GM19328 (cell line): ENCODE results near the gene AP4M1.
A peak's percentile ranks its signal among the peaks of the same experiment; 100 is the strongest.

Experiments
- ATAC-seq: cut with Tn5 transposase; IDR thresholded peaks from one replicate; pipeline ENCODE4 v1.9.1; 2021; ENCODE audit warnings: mild to moderate bottlenecking, moderate library complexity; ENCODE audit not compliant: unreplicated experiment

Gene AP4M1

GRCh38 chr7:100101016-100101862, at the start of gene AP4M1, which contains the start of gene MCM7:
Gene AP4M1 (plus strand): TSS chr7:100101643. CDS start chr7:100101715, 72 bp downstream.
Gene MCM7 (minus strand): TSS chr7:100101397. CDS start chr7:100101294, 103 bp downstream.
- peak; percentile 80 for ATAC-seq

GRCh38 chr7:100053215-100053614, 48.2 kb upstream of the AP4M1 start:
- no peak for ATAC-seq

DNA sequence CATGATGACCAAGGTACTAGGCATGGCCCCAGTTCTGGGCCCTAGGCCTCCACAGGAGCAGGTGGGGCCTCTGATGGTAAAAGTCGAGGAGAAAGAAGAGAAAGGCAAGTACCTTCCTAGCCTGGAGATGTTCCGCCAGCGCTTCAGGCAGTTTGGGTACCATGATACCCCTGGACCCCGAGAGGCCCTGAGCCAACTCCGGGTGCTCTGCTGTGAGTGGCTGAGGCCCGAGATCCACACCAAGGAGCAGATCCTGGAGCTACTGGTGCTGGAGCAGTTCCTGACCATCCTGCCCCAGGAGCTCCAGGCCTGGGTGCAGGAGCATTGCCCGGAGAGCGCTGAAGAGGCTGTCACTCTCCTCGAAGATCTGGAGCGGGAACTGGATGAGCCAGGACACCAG, 44.4 kb upstream of the AP4M1 start:
- ATAC-seq, result no peak

GRCh38 chr7:100059251-100059739, 42.1 kb upstream of the AP4M1 start:
- ATAC-seq, result no peak

DNA sequence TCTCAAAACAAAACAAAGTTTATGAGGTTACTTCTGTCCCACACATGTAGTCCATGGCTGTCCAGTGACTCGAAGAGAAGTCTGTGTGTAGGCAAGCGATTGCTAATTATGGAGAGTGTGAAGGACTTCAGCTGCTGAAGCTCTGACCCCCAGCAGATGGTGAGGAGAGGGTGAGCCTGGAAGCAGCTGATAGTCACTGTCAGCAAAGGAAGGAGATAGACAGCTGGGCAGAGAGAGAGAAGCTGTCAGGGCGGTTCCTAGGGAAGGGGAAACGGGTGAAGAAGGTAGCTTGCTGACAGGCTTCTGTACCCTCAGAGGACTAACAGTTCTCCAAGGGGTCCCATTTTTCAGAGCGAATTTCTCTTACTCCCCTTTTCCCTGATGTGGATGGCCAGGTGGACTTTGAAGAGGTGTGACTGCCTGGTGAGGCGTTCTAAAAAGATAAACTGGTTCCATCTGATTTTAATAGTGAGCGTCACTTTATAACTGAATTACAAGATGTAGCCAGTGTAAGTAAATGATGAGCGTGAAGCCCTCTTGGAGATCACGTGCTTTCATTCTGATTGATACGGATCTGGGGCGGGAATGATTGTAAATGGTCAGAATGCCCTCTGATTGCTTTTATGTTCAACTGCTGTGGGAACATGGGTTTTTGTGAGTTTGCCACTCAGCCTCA, 39.8 kb upstream of the AP4M1 start:
- no peak for ATAC-seq

GRCh38 chr7:100063376-100063775, 38.1 kb upstream of the AP4M1 start:
- no peak for ATAC-seq

- no peak for ATAC-seq
These were observed 37.3 kb upstream of the AP4M1 start for GRCh38 chr7:100064162-100064561.

DNA sequence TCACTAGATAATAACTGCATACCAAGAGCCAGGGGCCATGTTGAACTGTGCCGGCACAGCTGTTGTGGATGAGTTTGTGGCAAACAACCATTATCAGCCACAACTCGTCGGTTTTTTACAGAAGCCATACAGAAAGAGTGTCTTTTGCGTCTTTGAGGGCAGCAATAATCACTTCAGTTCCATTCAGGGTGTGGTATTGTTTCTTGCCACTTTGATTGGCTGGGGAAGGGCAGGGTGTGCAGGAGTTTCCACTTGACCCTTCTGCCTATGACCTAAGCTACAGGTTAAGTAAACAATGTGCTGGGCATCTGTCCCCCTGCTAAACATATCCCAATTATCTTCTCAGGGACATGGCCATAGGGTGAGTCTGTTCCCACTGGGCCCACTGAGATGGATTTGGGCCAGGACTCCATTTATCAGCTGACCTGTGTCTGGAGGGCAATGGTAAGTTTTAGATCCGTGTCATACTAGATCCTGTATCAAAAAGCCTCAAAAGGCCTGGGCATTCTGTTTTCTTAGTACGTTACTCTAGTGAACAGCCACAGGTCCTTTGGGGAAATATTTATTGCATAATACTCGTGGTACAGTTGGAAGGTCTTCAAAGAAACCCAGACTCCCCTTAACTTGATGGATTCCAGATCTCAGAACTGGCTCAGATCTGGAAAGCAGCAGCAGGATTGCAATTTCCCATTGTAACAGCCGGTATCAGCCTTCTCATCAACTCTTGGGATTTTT, 35.8 kb upstream of the AP4M1 start:
- no peak for ATAC-seq

DNA sequence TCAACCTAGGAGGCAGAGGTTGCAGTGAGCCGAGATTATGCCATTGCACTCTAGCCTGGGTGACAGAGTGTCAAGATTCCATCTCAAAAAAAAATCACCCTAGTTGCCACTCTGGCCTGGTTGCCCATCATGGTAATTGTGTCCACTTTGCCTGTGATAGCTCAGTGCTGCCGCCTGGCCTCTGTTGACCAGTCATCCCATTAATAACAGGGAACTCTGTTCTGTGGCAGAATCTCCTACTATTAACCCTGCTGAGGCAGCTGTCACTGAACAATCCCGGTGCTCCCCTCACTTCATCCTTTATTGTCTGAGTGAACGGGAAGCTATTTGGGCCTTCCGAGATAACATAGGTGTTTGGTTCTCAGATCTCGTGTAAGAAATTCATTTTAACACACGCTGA, 34.5 kb upstream of the AP4M1 start:
- ATAC-seq, result no peak

GRCh38 chr7:100069991-100070390, 31.5 kb upstream of the AP4M1 start:
- ATAC-seq, result no peak

- ATAC-seq, result no peak
These were observed 30.3 kb upstream of the AP4M1 start for GRCh38 chr7:100071018-100071723.

DNA sequence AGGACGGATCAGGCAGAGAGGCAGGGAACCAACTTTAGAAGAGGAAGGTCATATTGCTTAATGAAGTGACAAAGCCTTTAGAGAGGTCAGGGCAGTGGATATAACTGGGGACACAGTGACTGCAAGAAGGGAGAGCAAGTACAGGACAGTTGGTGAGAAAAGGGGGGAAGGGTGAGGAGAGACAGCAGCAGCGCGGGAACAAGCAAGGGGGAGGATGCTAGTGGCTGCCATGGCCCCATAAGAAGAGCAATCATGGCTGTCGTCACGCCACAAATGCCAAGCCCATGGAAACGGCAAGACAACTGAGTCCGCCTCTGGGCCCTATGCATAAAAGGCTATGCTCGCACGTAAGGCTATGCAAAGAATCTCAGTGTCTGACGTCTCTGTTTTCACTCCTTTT, 29.0 kb upstream of the AP4M1 start:
- no peak for ATAC-seq

- no peak for ATAC-seq
These were observed 26.6 kb upstream of the AP4M1 start for GRCh38 chr7:100074841-100075240.

DNA sequence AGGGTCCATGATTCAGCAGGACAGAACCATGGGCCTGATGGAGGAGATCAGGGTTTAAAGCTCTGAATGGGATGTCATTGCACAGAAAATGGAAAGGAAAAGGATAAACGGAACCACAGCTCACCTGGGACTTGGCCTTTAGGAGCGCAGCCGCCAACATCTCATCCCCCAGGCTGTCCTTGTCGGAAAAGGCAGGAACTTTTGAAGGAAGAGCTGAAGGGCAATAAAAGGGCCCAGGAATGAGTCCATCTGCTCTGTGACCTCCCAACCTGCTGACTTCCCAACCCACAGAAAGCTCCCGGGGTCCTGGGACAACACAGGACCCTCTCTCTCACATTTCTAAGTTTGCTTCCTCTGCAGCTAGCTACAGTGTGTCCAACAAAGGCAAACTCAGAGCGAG, 26.0 kb upstream of the AP4M1 start:
- ATAC-seq, result no peak

- no peak for ATAC-seq
These were observed 24.2 kb upstream of the AP4M1 start for GRCh38 chr7:100077205-100077604.

DNA sequence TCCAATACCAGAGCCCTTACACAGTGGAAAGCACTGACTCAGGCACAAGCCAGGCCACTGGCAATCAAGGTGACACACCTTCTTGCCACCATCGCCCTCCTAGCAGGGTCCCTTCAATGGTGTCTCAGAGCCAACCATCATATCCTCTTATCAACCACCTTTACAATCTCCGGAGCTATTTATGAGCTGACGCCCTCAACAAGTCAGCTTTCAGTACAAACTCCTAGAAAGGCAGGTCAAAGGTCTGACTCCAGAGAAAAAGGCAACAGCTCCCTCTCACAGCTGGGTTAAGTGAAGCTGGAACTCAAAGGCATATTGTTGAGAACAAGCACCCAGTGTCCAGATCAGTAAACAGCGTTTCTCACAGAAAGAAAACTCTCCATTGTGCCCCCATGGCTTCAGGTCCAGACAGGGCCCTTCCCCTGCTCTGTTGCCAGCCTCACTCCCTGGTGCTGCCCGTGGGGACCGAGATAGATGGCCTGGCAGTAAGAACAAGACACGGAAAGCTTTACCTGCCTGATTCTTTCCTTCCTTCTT, 22.4 kb upstream of the AP4M1 start:
- no peak for ATAC-seq

GRCh38 chr7:100080907-100081534, 20.4 kb upstream of the AP4M1 start:
- ATAC-seq, result peak; percentile 10

GRCh38 chr7:100081535-100082102, 19.8 kb upstream of the AP4M1 start, which contains the start of gene ZNF3:
Gene ZNF3 (minus strand): TSS chr7:100081723. CDS start chr7:100077357, 4,366 bp downstream.
- peak; percentile 73 for ATAC-seq

DNA sequence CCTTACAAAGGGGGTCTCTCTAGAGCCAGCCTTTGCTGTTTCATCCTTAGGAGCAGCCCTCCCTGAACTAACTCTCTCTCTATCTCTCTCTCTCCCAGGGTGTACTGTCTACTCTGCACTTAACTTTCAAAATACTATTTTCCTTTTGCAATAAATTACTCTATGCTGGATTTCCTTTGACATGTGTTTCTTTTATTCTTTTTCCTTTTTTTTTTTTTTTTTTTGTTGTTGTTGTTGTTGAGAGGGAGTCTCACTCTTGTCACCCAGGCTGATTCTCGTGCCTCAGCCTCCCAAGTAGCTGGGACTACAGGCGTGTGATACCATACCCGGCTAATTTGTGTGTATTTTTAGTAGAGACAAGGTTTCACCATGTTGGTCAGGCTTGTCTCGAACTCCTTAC, 18.5 kb upstream of the AP4M1 start:
- no peak for ATAC-seq

GRCh38 chr7:100085515-100085914, 15.9 kb upstream of the AP4M1 start:
- no peak for ATAC-seq
